NCI-H524 treated with DMSO at 0.1 percent for 48 hours (cell line): ENCODE measurements around the gene ADPRHL1.
A peak's percentile ranks its signal among the peaks of the same experiment; 100 is the strongest.
"Not testable (repeated sequence)": the region's sequence is repeated elsewhere in the genome, so short reads cannot be mapped to it uniquely, and the experiment has no call there.

Experiments used
- DNase-seq: peaks from one replicate; lab custom pipeline; 2025; lab: John Stamatoyannopoulos, UW

The ADPRHL1 gene

GRCh38 chr13:113401452-113402415 lies 51.6 kb downstream of the ADPRHL1 start:
- no peak for DNase-seq

- peak; percentile 19 for DNase-seq
Observed at GRCh38 chr13:113400621-113401451, 52.5 kb downstream of the ADPRHL1 start.

GRCh38 chr13:113399755-113400149 lies 53.5 kb downstream of the ADPRHL1 start:
- DNase-seq = no peak

GRCh38 chr13:113398963-113399754 lies 54.1 kb downstream of the ADPRHL1 start:
- no peak for DNase-seq

GRCh38 chr13:113397608-113398425 lies 55.5 kb downstream of the ADPRHL1 start:
- no peak for DNase-seq

GRCh38 chr13:113394339-113394640 lies 59.0 kb downstream of the ADPRHL1 start:
- no peak for DNase-seq

GRCh38 chr13:113393563-113394338 lies 59.5 kb downstream of the ADPRHL1 start:
- DNase-seq = no peak

- no peak for DNase-seq
Observed at GRCh38 chr13:113393226-113393562, 60.1 kb downstream of the ADPRHL1 start.

- DNase-seq = no peak
Observed at GRCh38 chr13:113390874-113391497, 62.3 kb downstream of the ADPRHL1 start.

GRCh38 chr13:113389586-113389985 lies 63.7 kb downstream of the ADPRHL1 start:
- not testable (repeated sequence) for DNase-seq

- no peak for DNase-seq
Observed at GRCh38 chr13:113387396-113387795, 65.9 kb downstream of the ADPRHL1 start.

- DNase-seq = no peak
Observed at GRCh38 chr13:113383089-113383488, 70.2 kb downstream of the ADPRHL1 start.

- not testable (repeated sequence) for DNase-seq
Observed at GRCh38 chr13:113382542-113382941, 70.7 kb downstream of the ADPRHL1 start.

GRCh38 chr13:113378825-113379224 lies 74.5 kb downstream of the ADPRHL1 start:
- DNase-seq = no peak

- no peak for DNase-seq
Observed at GRCh38 chr13:113374511-113375175, 78.6 kb downstream of the ADPRHL1 start.

GRCh38 chr13:113373811-113374485 lies 79.3 kb downstream of the ADPRHL1 start:
- no peak for DNase-seq

- not testable (repeated sequence) for DNase-seq
Observed at GRCh38 chr13:113371701-113372100, 81.6 kb downstream of the ADPRHL1 start.

GRCh38 chr13:113371061-113371460 lies 82.2 kb downstream of the ADPRHL1 start:
- DNase-seq = no peak

GRCh38 chr13:113369881-113370280 lies 83.4 kb downstream of the ADPRHL1 start:
- DNase-seq = no peak
